Activated T-cell treated with anti-CD3 and anti-CD28 coated beads, Interleukin-2, amount 50 U/mL, for 1 hour (primary cell): Measurements from ENCODE around the gene AFDN.

Source experiments
- DNase-seq: peaks from one replicate; pipeline ENCODE4 v3.0.0-alpha.2; 2020

Gene AFDN

DNA sequence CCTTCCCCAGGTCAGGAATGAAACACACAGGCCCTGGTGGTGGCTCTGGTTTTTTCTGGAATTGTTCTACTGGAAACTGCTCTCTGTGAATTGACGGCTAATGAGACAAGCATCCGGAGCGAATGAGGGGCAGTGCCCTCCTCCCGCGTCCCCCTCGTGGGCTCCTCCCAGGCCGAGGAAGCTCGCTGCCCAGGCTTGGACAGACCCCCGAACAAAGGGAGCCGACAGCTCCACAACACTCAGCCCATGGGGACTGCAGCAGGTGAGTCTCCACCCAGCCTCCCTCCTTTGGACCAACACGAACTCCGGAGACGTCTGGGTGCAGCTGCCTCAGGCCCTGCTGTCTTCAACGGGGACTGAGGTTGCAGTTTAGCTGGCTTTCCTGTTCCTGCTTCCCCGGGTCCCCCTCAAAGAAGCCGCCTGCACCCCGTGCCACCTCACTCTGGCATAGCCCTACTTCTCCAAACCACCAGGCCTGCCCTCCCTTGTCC lies 31.3 kb upstream of the AFDN start:
- no peak for DNase-seq

DNA sequence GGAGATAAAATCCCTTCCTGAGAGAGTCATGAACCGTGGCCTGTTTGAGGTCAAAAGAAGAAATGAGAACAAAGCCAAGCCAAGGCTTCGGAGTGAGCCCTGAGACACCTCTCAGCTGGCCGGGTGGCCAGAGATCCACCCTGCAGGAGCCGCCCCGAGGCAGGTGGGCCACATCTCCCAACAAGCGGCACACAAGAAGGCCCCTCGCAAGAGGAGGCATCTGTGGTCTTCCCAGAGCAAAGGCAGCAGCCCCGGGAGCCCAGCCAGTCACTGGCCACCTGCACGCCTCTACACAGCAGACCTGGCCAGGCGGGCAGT lies 30.9 kb upstream of the AFDN start:
- DNase-seq, result no peak

DNA sequence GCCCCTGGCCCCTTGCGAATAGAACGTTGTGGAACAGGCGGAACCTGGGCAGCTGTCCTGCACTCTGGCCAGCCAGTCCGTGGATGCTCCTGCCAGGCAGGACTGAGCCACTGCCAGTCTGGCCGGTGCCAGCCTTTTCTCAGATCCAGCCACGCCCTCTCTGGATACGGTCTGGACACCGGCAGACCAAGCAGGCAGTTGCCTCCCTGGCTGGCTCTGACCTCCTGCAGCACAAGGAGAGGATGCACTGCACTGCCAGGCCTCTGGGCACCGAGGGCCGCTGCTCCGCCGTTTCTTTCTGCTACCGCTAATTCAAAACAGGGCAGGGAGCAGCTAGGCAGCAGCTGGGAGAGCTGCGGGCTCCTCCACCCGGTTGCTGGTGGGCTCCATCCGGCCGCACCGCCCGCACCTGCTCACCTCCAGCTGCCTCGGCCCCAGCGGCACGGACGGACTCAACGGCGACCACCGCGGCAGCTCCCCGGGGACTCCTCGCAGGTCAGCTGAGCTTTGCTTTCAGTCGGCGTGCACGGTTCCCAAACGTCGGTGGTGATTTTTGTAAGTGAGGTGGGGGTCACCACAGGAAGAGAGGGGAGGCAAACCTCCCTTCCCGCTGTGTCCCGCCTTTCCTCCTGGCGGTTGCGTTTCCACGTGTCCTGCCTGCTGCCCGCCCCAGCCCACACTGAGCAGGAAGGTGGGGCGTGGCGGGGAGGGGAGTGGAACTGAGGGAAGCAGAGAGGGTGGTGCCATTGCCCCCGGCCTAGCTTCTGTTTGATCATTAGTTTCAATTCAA lies 30.3 kb upstream of the AFDN start:
- DNase-seq, result no peak

DNA sequence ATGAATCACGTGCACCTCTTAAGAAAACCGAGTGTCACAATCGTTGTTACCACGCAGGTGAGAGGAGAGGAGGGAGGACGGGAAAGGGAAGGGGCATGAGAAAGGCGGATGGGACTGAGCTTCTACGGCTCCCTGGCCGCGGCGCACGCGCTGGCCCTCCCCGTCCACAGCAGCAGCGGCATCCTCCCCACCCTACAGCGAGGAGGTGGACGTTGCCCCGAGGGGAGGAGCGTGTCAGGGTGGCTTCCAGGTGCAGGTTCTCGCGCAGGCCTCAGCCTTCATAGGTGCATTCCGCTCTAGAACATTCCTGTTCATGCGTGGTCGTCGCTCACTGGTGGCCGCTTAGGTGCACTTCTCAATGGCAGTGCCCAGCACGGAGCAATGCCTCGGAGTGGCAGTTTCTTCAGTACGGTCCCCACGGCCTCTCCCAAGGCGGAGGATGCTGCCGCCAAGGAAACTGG lies 29.7 kb upstream of the AFDN start:
- no peak for DNase-seq

- DNase-seq, result no peak
These were observed 29.0 kb upstream of the AFDN start for GRCh38 chr6:167797476-167798265.

GRCh38 chr6:167798453-167798852 lies 28.3 kb upstream of the AFDN start:
- no peak for DNase-seq

GRCh38 chr6:167799033-167799821 lies 27.5 kb upstream of the AFDN start:
- no peak for DNase-seq

DNA sequence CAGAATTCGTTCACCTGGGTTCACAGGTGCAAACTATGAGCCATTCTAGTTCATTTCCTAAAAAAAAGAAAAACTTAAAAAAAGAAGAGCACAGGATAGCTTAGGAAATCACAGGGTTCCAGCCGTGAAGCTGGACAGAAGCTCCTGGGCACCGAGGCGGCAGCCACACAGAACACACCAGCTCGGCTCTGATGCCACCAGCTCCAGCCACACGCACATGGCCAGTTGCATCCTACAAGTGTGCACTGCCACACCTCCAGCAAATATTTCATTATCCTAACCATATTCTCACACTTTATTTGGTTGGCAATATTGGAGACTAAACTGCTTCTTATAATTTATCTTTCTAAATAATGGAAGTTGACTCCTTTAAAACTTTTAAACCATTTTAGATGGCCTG lies 26.2 kb upstream of the AFDN start:
- DNase-seq, result no peak

DNA sequence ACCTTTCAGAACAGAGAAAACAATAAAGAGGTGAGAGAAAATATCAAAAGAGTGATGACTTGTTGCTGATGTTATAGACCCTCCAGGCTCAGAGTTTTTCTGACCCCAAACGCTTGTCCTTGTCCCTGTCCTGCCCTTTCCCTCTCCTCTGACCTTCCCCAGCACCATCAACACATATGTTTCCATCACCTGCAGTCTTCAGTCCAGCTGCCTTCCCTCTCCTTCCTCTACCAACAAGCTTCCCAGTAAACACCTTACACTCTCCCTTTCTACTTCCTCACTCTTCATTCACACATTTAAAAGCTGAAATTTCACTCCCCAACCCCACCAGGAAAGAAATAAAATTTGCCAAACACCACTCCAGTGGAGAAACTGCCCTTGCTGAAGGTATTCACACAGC lies 25.4 kb upstream of the AFDN start:
- no peak for DNase-seq

DNA sequence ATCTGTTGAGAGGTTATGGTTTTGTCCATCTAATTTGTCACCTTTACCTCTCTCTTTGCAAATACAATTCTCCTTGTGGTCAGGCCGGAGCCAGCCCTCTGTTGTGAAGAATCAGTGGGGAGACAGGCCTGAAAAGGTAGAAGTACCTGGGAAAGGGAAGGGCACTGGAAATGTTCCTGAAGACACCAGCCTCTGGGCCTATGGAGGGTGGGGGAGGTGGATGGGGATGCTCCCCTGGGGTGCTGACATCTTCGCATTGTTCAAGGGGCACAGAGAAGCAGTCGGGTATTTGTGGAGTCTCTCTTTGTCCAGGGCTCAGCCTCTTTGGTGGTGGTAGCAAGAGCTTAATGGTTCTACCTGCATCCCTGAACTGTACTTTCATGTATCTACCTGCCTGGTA lies 24.4 kb upstream of the AFDN start:
- DNase-seq, result no peak

- DNase-seq, result no peak
These were observed 22.9 kb upstream of the AFDN start for GRCh38 chr6:167803816-167804215.

- DNase-seq, result no peak
These were observed 22.3 kb upstream of the AFDN start for GRCh38 chr6:167804281-167805013.

- DNase-seq, result no peak
These were observed 21.2 kb upstream of the AFDN start for GRCh38 chr6:167805349-167806060.

GRCh38 chr6:167806061-167806700 lies 20.5 kb upstream of the AFDN start:
- no peak for DNase-seq

DNA sequence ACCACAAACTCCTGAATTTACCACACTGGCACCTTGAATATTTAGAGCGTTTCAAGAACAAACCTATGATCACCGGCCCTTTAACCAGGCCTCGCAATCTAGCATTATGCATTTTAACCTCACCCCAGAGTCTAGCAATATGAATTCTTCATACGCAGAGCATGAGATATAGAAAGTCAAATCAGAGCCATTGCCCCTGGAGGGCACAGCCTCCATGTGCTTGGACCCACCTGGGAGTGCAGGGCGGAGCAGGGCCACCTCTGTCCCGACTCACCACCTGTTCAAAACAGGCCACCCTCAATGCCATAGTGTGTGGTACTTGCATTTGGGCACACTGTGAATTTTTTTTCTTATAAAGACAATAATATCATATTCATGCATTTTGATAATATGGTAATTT lies 19.5 kb upstream of the AFDN start:
- DNase-seq, result no peak

DNA sequence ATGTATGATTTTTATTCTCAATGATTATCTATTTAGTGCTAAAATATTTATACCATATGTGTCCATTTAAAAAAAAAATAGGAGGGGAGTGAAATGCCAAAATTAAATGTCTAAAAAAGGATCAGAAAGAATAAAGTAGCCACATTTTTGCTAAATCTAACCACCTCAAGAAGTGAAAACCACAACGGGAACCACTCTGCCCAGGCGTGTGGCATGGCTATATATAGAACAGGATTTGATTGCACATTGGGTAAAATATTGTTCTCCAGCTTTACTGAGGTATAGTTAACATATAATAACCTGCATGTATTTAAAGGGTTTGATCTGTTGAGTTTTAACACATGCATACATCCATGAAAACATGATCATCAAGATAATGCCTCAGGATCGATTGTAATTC lies 19.0 kb upstream of the AFDN start:
- DNase-seq, result no peak

DNA sequence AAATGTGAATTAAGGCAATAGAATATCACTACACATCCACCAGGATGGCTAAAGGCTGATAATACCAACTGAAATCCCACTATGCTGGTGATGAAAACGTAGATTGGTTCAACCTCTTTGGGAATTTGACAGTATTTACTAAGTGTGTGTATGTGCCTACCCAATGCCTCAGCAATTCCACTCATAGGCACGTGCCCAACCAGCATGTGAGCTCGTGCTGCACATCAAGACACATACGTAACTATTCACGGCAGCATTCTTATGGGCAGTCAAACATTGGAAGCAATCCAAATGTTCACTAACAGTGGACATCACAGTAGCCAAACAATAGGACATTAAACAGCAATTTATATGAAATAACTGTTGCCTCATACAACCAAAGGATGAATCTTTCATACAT lies 15.7 kb upstream of the AFDN start:
- no peak for DNase-seq

DNA sequence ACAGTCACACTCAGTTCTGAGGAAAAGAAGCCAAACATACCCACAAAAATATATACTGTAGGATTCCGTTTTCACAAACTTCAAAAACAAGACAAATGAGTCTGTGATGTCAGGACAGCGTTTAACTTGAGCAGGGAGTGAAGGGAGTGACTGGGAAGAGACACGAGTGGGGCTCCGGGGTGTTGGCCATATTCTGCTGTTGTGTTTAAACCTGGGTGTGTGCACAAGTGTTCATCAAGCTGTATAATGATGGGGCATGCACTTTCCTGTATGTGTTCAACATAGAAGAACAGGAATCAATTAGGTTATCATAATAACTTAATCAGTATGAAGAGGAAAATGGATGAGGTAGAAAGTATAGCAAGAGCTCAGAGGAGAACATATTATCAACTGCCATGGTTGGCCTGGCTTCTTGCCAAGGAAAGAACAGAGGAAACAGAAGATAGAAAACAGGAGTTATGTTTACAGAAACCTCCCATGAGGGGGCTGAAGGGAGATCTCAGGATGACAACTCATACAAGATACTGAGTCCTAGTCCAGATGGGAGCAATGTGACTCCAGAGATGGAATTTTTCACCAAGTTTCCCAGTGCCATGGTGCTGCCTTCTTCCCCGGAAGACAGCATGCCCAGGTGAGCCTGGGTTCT lies 15.1 kb upstream of the AFDN start:
- no peak for DNase-seq

- no peak for DNase-seq
These were observed 14.6 kb upstream of the AFDN start for GRCh38 chr6:167812088-167812487.

DNA sequence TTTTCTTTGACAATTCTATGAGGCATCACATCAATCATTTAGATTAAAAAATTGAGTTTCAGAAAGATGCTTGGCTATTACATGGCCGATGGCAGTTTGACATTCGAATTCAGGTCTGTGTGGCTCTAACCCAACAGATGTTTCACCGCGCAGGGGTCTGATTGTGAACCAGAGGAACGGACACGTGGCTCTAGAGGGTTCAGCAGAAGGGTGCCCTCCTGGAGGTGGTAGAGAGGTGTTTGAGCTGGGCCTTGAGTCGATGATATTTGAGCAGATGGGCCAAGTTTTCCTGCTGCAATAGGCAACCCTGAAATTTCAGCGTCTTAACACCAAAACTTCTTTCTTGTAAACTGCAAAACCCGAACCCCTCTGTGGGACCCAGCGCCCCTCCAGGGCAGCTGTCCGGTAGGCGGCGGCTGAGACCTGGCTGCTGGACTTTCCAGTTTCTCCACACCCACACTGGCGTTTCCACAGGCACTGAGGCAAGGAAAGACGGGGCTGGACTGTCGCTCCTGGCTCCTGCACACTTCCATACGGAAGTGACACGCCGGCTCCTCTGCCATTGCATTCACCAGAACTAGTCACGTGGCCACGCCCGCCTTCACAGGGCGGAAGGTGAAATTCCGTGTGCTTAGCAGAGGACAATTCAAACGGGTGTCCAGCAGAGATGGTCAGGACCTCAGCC lies 11.3 kb upstream of the AFDN start:
- no peak for DNase-seq
